Measurements from ENCODE around the gene CACNA1C.

CACNA1C gene

GRCh38 chr12:2614341-2614740, 561.6 kb downstream of the CACNA1C start:
- DNase-seq = no peak

- DNase-seq = no peak
Measured at GRCh38 chr12:2615665-2616402, 563.0 kb downstream of the CACNA1C start.

- no peak for DNase-seq
Measured at GRCh38 chr12:2616763-2617162, 564.0 kb downstream of the CACNA1C start.

GRCh38 chr12:2617365-2617764, 564.6 kb downstream of the CACNA1C start:
- DNase-seq = no peak

- DNase-seq = no peak
Measured at GRCh38 chr12:2618291-2618995, 565.7 kb downstream of the CACNA1C start.

- DNase-seq = no peak
Measured at GRCh38 chr12:2619136-2619535, 566.3 kb downstream of the CACNA1C start.

DNA sequence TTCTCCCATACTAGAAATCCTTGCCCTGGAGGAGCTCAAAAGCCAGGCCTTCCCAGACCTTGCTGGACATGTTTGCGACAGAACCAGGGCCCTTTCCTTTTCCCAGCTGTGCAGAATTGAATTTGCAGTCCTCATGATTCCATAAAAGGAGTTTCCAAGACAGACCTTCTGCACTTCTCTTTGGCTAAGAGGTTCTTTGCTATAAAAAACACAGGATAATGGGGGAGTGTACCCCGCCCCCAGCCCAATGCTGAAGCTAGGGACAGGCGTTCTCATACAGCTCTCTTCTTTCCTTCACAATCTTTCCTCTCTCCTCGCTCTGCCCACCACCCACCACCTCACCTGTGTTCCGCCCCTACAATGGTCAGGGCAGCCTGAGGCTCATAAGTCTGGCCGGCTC, 569.7 kb downstream of the CACNA1C start:
- no peak for DNase-seq

GRCh38 chr12:2623472-2623871, 570.7 kb downstream of the CACNA1C start:
- DNase-seq = no peak

DNA sequence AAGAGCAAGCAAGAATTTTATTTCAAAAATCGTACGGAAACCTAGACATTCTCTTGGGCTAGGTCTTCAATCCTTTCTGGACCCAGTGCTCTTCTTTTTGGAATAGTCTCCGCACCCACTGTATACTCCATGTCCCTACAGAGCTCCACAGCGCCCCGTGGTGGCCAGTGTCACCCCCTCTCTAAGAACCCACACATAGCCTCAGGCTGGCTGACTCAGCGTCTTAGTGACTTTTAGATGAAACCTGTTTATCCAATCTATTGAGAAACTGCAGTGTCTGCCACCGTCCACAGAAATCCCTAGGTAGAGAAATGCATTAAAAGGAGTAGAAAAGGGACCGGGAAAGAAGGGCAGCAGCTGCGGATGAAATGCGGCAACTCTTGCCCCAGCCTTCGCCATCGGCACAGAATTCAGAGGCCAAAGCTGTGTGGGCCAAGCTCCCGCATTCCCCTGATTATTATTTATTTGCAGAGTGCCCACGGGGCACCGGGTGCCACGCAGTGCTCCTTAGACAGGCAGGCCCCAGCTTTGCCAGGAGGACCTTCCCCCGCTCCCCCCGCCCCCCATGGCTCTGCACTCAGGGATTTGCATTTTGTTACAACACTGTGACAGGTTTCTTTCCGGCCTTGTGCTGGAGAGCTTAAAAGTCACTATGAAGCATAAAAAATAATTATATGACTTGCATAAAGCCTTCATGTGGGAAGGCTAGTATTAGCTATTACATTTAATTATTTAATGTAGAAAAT, 571.9 kb downstream of the CACNA1C start:
- DNase-seq = no peak

- DNase-seq = no peak
Measured at GRCh38 chr12:2625289-2625612, 572.5 kb downstream of the CACNA1C start.

- no peak for DNase-seq
Measured at GRCh38 chr12:2627076-2627834, 574.5 kb downstream of the CACNA1C start.

DNA sequence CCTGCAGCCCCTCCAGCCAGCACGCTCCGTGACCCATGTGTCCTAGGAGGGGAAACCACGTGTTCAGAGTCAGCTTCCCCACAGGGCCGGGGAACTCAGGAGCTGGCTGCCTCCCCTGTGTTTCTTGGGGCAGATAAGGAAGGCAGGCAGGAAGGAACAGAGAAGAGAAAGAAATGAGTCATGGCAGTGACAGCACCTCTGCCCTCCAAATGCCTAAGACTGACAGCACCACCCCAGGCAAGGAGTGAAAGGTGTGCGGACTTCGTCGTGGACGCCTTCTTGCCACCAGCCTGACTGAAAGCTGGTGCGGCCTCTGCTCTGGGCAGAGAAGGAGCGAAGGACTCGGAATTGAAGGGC, 575.0 kb downstream of the CACNA1C start:
- no peak for DNase-seq

DNA sequence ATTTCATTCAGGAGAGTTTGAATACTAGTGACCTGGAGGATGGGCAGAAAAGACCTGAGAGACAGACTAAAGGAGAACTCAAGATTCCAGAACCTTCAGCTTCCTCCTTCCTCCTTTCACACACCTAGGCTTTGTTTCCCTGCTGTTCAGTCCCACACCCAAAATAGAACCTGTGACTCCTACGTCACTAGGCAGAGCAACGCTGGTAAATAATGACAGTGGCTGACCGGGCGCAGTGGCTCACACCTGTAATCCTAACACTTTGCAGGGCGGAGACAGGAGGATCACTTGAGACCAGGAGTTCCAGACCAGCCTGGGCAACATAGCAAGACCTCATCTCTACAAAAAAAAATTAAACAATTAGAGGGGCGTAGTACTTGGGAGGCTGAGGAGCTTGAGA, 575.6 kb downstream of the CACNA1C start:
- no peak for DNase-seq

GRCh38 chr12:2629051-2629450, 576.3 kb downstream of the CACNA1C start:
- no peak for DNase-seq

GRCh38 chr12:2631653-2632350, 579.0 kb downstream of the CACNA1C start:
- no peak for DNase-seq

GRCh38 chr12:2633176-2633824, 580.5 kb downstream of the CACNA1C start:
- DNase-seq = no peak

DNA sequence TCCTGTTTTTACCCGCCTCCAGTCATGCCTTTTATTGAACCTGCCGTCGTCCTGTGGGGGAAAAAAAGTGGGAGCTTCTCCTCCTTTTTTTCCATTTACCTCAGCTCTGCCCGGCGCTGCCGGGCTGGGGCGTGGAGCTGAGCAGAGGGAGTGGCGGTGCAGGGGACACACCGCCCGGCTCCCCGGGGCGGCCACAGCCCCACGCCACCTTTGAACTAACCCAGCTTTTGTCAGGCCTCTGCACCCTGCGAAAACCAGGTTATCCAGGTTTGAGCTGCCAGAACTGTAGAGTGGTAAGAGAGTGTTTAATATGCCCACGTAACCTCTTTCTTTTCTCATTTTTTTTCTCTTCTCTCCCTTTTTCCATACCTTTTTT, 581.0 kb downstream of the CACNA1C start:
- no peak for DNase-seq

DNA sequence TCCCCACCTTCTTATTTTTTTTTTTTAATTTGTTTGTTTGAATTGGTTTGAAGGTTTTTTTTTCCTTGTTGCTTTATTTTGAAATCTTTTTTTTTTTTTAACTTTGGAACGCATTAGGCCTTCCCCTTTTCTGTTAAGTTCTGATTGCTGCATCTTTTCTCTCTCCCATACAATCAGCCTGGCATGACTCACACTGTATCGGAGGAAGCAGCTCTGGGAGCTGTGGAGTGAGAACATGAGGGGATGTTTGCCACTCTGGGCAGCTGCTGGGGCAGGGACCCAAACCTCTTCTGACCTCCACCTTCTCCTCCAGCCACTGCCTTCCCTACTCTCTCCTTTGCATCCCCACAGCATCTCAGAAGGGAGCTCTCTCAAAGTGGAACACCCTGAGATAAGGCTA, 581.7 kb downstream of the CACNA1C start:
- no peak for DNase-seq

- DNase-seq = no peak
Measured at GRCh38 chr12:2636741-2637340, 584.1 kb downstream of the CACNA1C start.

DNA sequence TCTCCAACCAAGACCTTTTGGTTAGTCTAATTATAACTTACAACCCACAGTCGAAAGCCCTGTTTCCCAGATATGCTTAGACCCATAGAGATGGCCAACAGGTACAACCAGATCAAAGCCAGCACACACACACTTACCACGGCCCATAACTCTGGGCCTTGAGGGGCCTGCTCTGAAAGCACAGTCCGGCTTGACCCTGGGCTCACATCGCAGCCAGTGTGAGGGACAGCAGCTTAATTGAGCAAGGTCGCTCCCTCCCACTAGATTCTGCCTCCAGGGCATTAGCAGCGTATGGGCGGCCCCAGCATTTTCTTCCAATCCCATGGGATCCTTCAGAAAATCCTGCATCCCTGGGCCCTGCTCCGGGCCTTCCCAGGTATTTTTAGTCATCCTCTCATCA, 584.6 kb downstream of the CACNA1C start:
- DNase-seq = no peak

DNA sequence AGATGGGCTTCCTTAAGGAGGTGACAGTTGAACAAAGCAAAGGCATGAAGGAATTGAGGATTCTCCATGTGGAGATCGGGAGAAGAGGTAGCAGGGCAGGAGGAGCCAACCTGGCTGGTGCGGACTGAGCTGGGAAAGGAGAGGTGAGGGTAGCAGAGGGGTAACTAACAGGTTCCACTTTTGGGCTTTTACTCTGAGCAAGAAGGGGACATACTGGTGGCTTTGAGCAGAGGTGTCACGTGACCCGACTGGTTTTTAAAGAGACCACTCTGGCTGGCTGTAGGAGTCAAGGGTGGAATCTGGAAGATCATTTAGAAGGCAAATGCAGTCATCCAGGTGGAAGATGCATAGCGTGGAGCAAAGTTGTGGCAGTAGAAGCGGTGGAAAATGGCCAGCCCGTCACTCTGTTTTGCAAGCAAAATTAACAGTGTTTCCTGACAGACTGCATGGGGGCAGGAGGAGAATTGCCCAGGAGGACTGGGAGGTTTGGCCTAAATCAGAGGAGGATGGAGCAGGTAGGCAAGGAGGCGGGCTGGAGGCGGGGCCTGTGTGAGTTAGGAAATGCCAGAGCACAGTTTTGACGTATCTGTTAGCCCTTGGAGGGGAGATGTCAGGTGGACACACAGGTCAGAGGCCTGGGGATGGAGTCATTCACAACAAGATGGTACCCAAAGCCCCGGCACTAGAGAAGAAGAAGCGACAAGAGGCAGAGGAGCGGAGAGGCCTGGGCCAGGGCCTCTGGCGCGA, 585.7 kb downstream of the CACNA1C start:
- no peak for DNase-seq

Measured in activated CD4-positive, alpha-beta T cell treated with anti-CD3 and anti-CD28 coated beads, Interleukin-2, amount 50 U/mL, for 4 hours (primary cell).